Measurements from ENCODE around the gene TNFAIP2. TPM values are rescaled to one million over a fixed set of nuclear protein-coding genes. Genes with fewer than 3 reads are reported as not detected.
"Not testable (repeated sequence)": the region's sequence is repeated elsewhere in the genome, so short reads cannot be mapped to it uniquely, and the experiment has no call there.

Gene TNFAIP2
- total RNA-seq, 1 donor from 2014 or later = 19.6 TPM

- no peak for DNase-seq (ENCODE audit: low spot score, unreplicated experiment)
Measured at GRCh38 chr14:103149351-103150237, 26.3 kb downstream of the TNFAIP2 start.

GRCh38 chr14:103151270-103151945, 28.1 kb downstream of the TNFAIP2 start:
- Mint-ChIP-seq H3K4me3 (ENCODE audit: low read depth) (no peak overlapping the region), H3K27me3 (no peaks in the 10 kb centered on the region), H3K4me1 (ENCODE audit: low read depth) (no peaks in the 10 kb centered on the region), H3K27ac (no peak overlapping the region), H3K36me3 (ENCODE audit: insufficient read depth) (no peaks in the 10 kb centered on the region), H3K9me3 (ENCODE audit: low read depth) (no peaks in the 10 kb centered on the region)
- no peak for TF ChIP-seq CTCF (IDR thresholded peaks at IDR 0.05; ENCODE audit: unreplicated experiment)
- no peak for DNase-seq (ENCODE audit: low spot score, unreplicated experiment)

More at GRCh38 chr14:103149351-103150237, 26.3 kb downstream of the TNFAIP2 start:
- Mint-ChIP-seq H3K27me3 (peaks cover 2% of the 10 kb centered on the region), H3K9me3 (ENCODE audit: low read depth) (no peaks in the 10 kb centered on the region), H3K4me3 (ENCODE audit: low read depth) (no peak overlapping the region), H3K36me3 (ENCODE audit: insufficient read depth) (no peaks in the 10 kb centered on the region), H3K27ac (no peak overlapping the region), H3K4me1 (ENCODE audit: low read depth) (no peaks in the 10 kb centered on the region)
- TF ChIP-seq CTCF (IDR thresholded peaks at IDR 0.05; ENCODE audit: unreplicated experiment) = no peak

- H3K27ac Mint-ChIP-seq = no peak overlapping the region
- no peak for DNase-seq (ENCODE audit: low spot score, unreplicated experiment)
- H3K36me3 Mint-ChIP-seq (ENCODE audit: insufficient read depth) = no peaks in the 10 kb centered on the region
- H3K4me3 Mint-ChIP-seq (ENCODE audit: low read depth) = no peak overlapping the region
- TF ChIP-seq CTCF (IDR thresholded peaks at IDR 0.05; ENCODE audit: unreplicated experiment) = no peak
- no peaks in the 10 kb centered on the region for H3K9me3 Mint-ChIP-seq (ENCODE audit: low read depth)
- peaks cover 3% of the 10 kb centered on the region for H3K27me3 Mint-ChIP-seq
- H3K4me1 Mint-ChIP-seq (ENCODE audit: low read depth) = no peaks in the 10 kb centered on the region
Measured at GRCh38 chr14:103155010-103155409, 31.7 kb downstream of the TNFAIP2 start.

- not testable (repeated sequence) for H3K27me3 Mint-ChIP-seq; H3K4me3 Mint-ChIP-seq (ENCODE audit: low read depth); H3K4me1 Mint-ChIP-seq (ENCODE audit: low read depth); DNase-seq (ENCODE audit: low spot score, unreplicated experiment); H3K9me3 Mint-ChIP-seq (ENCODE audit: low read depth); H3K27ac Mint-ChIP-seq; H3K36me3 Mint-ChIP-seq (ENCODE audit: insufficient read depth)
Measured at GRCh38 chr14:103155416-103155815, 32.2 kb downstream of the TNFAIP2 start.

GRCh38 chr14:103155826-103156394, 32.6 kb downstream of the TNFAIP2 start:
- H3K27me3 Mint-ChIP-seq = peaks cover 3% of the 10 kb centered on the region
- TF ChIP-seq CTCF (IDR thresholded peaks at IDR 0.05; ENCODE audit: unreplicated experiment) = no peak
- no peaks in the 10 kb centered on the region for H3K4me1 Mint-ChIP-seq (ENCODE audit: low read depth)
- no peak overlapping the region for H3K27ac Mint-ChIP-seq
- H3K4me3 Mint-ChIP-seq (ENCODE audit: low read depth) = no peak overlapping the region
- no peak for DNase-seq (ENCODE audit: low spot score, unreplicated experiment)
- no peaks in the 10 kb centered on the region for H3K36me3 Mint-ChIP-seq (ENCODE audit: insufficient read depth)
- no peaks in the 10 kb centered on the region for H3K9me3 Mint-ChIP-seq (ENCODE audit: low read depth)
